ENCODE data around the gene KLHL26. TPM values are rescaled to one million over a fixed set of nuclear protein-coding genes. Genes with fewer than 3 reads are reported as not detected.

KLHL26 gene
- total and polyA plus RNA-seq, 2 of the 4 experiments (the other 2 are of a cell fraction) = 2.2 to 4.7 TPM

- no peak for TF ChIP-seq CHD1 (IDR thresholded peaks at IDR 0.05; ENCODE audit: low read depth, low read length)
- TF ChIP-seq CEBPB (IDR thresholded peaks at IDR 0.05; ENCODE audit: low read depth, low read length) = no peak
- no peak for TF ChIP-seq NFE2L2 (IDR thresholded peaks at IDR 0.05; ENCODE audit: low read depth, low read length)
Measured at GRCh38 chr19:18683109-18683957, 46.5 kb downstream of the KLHL26 start, which contains the start of gene CRTC1 (continued).

DNA sequence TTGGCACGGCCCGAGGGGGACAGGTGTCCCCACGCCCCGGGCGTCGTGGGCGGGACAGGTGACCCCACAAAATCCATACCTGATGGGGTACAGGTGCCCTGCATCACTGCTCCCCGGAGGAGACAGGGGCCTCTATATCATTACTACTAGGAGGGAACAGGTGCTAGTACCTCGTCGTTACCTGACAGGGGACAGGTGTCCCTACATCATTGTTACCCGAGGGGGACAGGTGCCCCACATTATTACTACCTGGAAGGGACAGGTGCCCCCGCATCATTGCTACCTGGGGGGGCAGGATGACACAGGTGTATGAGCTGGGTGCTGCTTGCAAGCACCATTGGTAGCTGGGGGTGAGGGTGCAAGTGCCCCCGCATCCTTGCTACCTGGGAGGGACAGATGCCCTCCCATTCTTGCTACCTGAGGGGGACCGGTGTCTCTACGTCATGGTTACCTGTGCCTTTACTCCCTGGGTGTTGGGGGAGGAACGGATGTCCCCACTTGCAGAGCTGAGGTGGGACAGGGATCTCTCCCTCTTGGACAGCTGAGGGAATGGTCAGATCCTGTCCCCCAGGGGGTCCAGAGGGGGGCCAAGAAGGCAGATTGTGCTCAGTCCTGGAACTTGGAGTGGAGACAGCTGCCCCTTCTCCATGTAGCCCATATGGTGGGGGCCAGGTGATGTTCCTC is 47.3 kb downstream of the KLHL26 start:
- Histone ChIP-seq H4K20me1 (ENCODE audit: insufficient read depth, low read length) (peaks cover 33% of the 10 kb centered on the region), H3K9me3 (ENCODE audit: control insufficient read depth, insufficient read depth, low read length) (no peaks in the 10 kb centered on the region), H3K79me1 (ENCODE audit: low read depth in 1 of 2, low read length in 2 of 2) (peaks cover 28 to 45% of the 10 kb centered on the region in 2 experiments), H3K36me3 (ENCODE audit: control insufficient read depth, insufficient read depth, low read length) (no peaks in the 10 kb centered on the region), H2AFZ (replicated peaks; ENCODE audit: low read length, poor library complexity) (peak overlapping the region; percentile 82), H3K23ac (ENCODE audit: low read depth, low read length) (peak overlapping the region; percentile 72; the same call in 1 of the 2 replicates), H2AK5ac (ENCODE audit: low read depth, low read length) (peak overlapping the region; percentile 95), H4K5ac (ENCODE audit: low read depth, low read length) (no peak overlapping the region), H3K4me2 (ENCODE audit: low read depth, low read length) (peak overlapping the region; percentile 95), H3K4ac (ENCODE audit: low read depth, low read length) (peak overlapping the region; percentile 50), H2BK5ac (ENCODE audit: low read depth, low read length, poor library complexity, severe bottlenecking) (no peak overlapping the region), H3K9me1 (ENCODE audit: insufficient read depth, low read length) (peaks cover 14% of the 10 kb centered on the region), H3K4me3 (ENCODE audit: insufficient read depth, low read depth, low read length) (peak overlapping the region; percentile 77), H2BK15ac (ENCODE audit: low read depth, low read length) (no peak overlapping the region; the same call in 2 of the 3 replicates), H3K18ac (ENCODE audit: low read depth, low read length) (no peak overlapping the region), H4K8ac (ENCODE audit: low read depth in 2 of 2, low read length in 2 of 2) (peak overlapping the region; percentile 51 to 75; a peak in 2 of 4 replicates), H2AK9ac (replicated peaks; ENCODE audit: low read depth, low read length, poor library complexity) (peak overlapping the region; percentile 97), H2BK20ac (ENCODE audit: low read depth, low read length) (peak overlapping the region; percentile 1; the same call in 1 of the 2 replicates), H4K91ac (ENCODE audit: insufficient read depth, low read depth, low read length) (no peak overlapping the region), H3K27me3 (ENCODE audit: control insufficient read depth, insufficient read depth, low read length) (no peaks in the 10 kb centered on the region), H3K9ac (ENCODE audit: low read depth, low read length) (peak overlapping the region; percentile 30; the same call in 1 of the 2 replicates), H3K27ac (ENCODE audit: insufficient read depth, low read length) (no peak overlapping the region), H3K56ac (ENCODE audit: extremely low read depth, insufficient read depth, low read length) (no peak overlapping the region), H2BK120ac (ENCODE audit: low read depth, low read length) (no peak overlapping the region), H3K14ac (replicated peaks; ENCODE audit: low read depth, low read length) (peak overlapping the region; percentile 23; the same call in 1 of the 2 replicates), H3K4me1 (ENCODE audit: control insufficient read depth, insufficient read depth, low read length) (peaks cover 19% of the 10 kb centered on the region)
- in situ Hi-C loops (cut with MboI; ENCODE audit: low sequenced_read_pairs) = no loop called here
- no CpG with 5 or more reads among the region's 16 CpGs for WGBS, 2 experiments (ENCODE audit: extremely low coverage in 2 of 2, insufficient read length in 1 of 2)
- no TSS peak for BruUV-seq (replicated peaks)
- ATAC-seq (ENCODE audit: low read depth) (no peak), DNase-seq (no peak)
- dilution Hi-C loops (cut with HindIII; ENCODE audit: low sequenced_read_pairs, unreplicated experiment) = no loop called here
- POLR2A ChIA-PET (ENCODE audit: unreplicated experiment) = no interaction called here
- intact Hi-C loops (cut with micrococcal nuclease) = no loop called here
- CTCF ChIA-PET = no interaction called here
- TF ChIP-seq, protein P1, sequence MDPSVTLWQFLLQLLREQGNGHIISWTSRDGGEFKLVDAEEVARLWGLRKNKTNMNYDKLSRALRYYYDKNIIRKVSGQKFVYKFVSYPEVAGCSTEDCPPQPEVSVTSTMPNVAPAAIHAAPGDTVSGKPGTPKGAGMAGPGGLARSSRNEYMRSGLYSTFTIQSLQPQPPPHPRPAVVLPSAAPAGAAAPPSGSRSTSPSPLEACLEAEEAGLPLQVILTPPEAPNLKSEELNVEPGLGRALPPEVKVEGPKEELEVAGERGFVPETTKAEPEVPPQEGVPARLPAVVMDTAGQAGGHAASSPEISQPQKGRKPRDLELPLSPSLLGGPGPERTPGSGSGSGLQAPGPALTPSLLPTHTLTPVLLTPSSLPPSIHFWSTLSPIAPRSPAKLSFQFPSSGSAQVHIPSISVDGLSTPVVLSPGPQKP (IDR thresholded peaks at IDR 0.05; ENCODE audit: borderline replicate concordance, low read depth, low read length) = no peak
- TF ChIP-seq CHD1 (IDR thresholded peaks at IDR 0.05; ENCODE audit: low read depth, low read length) = no peak
- TF ChIP-seq RFX5 (IDR thresholded peaks at IDR 0.05; ENCODE audit: low read depth, low read length) = no peak
- TF ChIP-seq NFE2L2 (IDR thresholded peaks at IDR 0.05; ENCODE audit: low read depth, low read length) = no peak
- TF ChIP-seq BHLHE40 (IDR thresholded peaks at IDR 0.05; ENCODE audit: low read depth, low read length) = no peak
- TF ChIP-seq, protein P2, sequence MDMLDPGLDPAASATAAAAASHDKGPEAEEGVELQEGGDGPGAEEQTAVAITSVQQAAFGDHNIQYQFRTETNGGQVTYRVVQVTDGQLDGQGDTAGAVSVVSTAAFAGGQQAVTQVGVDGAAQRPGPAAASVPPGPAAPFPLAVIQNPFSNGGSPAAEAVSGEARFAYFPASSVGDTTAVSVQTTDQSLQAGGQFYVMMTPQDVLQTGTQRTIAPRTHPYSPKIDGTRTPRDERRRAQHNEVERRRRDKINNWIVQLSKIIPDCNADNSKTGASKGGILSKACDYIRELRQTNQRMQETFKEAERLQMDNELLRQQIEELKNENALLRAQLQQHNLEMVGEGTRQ (IDR thresholded peaks at IDR 0.05; ENCODE audit: low read depth, low read length) = no peak
- no peak for TF ChIP-seq MAZ (IDR thresholded peaks at IDR 0.05; ENCODE audit: borderline replicate concordance, low read depth, low read length)
- TF ChIP-seq POLR2A (IDR thresholded peaks at IDR 0.05; ENCODE audit: low read depth, low read length) = no peak
- no peak for TF ChIP-seq CEBPB (IDR thresholded peaks at IDR 0.05; ENCODE audit: low read depth, low read length)
- no peak for TF ChIP-seq RAD21 (IDR thresholded peaks at IDR 0.05; ENCODE audit: low read length)
- TF ChIP-seq MAFK (IDR thresholded peaks at IDR 0.05; ENCODE audit: low read depth, low read length) = no peak
- no peak for TF ChIP-seq RCOR1 (IDR thresholded peaks at IDR 0.05; ENCODE audit: insufficient replicate concordance, low read length)
- TF ChIP-seq SMC3 (IDR thresholded peaks at IDR 0.05; ENCODE audit: low read depth, low read length) = no peak

Measured in IMR-90 (cell line).